SKM-1 treated with dmso at 0.1 percent for 144 hours (cell line): Measurements from ENCODE around the gene NAV2.

Source experiments
- DNase-seq: peaks from one replicate; lab custom pipeline; 2025; ENCODE audit not compliant: unreplicated experiment; lab: John Stamatoyannopoulos, UW

The NAV2 gene

DNA sequence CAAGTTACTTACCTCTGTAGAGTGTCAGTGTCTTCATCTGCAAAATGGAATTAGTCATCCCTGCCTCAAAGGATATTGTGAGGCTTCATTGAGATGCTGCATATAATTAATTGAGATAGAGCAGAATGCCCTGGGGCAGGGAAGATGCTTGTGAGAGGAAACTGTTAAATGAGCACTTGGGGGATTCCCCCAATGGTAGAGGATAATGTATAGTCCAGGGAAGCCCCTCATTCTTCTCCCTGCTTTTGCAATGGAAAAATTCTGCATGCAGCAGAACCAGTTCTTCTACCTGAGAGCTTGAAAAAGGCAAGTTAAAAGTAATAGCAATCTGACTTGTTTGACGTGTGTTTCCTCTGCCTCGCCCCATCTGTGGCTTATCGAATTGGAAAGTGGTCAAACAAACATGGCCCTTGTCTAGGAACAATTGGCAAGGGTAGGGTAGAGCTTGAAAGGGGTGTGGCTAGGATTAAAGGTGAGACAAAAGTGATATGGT lies 90.9 kb downstream of the NAV2 start:
- DNase-seq, result no peak

DNA sequence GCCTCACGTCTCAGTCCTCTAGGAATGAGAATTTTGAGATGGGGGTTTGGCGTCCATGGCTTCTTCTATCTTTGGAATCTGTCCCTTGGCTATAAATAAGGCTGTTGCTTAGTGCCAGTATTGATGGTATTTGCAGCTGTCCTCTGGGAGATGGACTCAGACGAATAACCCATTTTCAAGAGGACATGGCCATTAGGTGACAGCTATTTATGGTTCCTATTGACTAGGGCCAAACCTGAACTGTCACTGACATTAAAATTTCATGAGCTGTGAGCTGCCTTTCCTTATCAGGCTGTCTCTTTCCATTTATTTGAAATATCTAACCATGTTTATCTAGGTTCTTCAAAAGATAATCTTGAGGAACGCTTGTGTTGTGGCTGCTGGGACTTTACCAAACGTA lies 92.7 kb downstream of the NAV2 start:
- DNase-seq, result no peak

DNA sequence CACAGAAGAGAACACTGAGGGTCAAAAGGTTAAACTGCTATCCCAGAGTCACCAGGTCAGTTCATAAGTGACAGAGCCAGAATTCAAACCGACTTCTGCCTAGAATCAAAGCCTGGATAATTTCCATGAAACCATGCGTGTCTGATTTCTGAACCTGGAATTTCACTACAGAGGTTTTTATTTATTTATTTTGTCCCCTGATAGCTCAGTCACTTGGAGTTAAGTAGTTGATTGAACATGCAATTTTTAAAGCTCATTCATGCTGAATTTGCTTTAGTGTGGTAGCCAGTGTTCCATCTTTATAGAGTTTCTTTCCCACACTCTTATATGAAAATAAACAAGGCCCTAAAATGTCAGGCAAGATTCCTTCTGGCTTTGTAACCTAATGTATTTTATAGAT lies 93.2 kb downstream of the NAV2 start:
- no peak for DNase-seq

DNA sequence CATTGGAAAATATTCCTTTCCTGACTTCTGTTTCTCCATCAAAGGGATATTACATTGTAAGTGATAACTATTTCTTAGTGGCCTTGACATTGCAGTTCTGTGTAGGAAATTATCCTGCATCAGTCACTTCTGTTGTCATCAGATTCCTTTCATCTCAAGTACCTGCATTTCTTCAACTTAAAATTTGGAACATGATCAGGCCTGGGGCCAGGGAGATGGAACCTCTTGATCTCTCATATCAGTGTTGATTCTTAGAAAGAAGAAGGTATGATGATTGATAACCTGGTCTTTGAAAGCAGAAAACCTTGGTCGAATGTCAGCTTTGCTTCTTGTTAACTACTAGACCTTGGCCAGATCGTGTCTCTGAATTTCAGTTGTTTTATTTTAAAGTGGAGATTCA lies 93.6 kb downstream of the NAV2 start:
- DNase-seq, result no peak

DNA sequence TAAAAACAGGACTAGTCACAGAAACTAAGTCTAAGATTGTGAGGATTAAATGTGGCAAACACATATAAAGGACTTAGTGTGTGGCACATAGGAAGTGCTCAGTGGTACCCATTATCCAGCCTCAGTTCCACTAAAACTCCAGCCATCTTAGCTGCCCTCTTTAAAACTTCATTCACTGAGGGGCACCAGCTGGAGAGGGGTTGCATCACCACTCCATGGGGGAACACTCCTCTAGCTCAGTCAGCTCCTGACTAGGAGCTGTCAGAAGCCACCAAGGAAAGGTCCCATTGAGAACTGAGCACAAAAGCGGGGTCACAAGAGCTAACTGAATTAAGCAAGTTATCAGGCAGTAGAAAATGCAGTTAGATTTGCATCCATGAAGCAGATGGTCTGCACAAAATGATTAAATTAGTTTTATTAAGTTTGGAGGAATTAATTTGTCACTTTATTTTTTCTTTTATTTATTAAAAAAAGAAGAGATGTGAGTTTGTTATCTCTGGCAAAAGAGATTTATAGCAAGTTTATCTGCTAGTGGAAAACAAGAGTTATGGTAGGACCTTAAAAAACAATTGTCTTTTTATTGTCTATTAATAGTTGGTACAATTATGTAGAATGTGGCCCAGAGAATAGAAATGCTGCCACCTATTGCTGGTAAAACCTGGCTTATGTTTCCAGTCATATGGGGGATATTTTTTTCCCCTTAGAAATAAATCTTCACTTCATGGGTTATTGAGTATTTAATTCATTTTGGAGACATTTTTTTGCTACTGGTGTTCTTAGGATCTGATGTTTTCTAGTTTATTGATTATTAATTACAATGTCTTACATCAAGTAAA lies 95.7 kb downstream of the NAV2 start:
- no peak for DNase-seq

DNA sequence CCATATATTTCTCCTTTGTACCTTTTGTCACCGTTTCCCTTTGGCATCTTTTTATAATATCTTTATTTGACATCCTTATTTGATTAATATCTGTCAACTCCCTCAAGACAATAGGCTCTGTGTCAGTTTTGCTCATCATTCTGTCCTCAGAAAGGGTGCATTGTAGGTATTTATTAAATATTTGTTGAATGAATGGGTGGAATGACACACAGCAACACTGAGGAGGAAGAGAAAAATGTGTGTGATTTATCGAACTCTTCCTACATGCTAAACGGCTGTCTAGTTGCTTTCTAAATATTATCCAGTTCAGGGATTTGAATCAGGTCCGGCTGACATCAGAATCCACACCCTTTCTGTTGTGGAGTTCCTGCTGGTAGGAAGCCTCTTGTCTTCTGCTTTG lies 98.2 kb downstream of the NAV2 start:
- DNase-seq, result no peak

DNA sequence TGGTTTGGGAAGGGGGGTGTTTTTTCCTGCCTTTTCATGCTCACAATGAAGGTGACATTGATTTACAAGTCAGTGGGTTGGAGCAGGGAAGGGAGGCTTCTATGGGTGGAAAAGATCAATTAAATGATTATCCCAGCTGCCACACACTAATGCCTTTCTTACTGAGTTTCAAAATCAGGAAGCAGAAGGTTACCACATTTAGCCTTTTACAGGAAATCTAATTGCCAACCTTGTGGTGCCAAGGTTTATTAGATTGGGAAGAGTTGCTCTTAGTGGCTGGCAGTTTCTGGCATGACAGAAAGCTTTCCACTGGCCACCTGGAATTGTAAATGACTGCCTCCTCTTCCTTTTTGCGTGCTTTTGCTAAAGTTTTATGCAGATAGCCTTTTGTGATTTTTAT lies 98.7 kb downstream of the NAV2 start:
- DNase-seq, result no peak

DNA sequence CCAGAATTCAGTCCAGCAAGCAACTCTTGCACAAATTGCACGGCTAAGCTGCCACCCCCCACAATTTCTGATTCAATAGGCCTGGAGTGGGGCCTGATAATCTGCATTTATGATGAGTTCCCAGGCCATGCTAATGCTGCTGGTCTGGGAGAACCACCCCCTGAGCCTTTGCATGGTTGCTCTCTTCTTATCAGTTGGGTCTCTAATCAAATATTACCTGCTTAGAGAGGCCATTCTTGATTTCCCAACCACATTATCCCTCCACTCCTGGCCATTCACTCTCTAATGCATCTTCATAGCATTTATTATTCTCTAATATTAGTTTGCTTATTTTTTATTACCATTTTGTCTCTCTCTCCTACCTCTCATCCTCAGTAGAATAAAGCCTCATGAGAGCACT lies 99.5 kb downstream of the NAV2 start:
- DNase-seq, result no peak

DNA sequence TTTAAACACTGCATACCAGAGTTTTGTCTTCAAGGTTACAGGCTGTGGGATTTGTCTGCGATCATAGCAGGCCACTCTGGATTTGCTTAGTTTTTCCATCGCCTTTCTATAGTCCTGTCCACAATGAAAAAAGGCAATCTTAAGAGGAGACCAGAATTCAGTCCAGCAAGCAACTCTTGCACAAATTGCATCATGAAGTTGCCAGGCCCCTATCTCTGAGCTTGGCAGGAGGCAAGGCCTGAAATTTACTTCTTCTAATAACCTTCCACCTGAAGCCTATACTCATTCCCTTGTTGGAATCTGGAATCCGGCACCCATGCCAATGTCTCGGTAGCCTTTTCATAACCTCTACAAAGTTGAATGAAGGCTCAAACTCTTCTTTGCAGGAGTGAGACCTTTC lies 100.1 kb downstream of the NAV2 start:
- no peak for DNase-seq

DNA sequence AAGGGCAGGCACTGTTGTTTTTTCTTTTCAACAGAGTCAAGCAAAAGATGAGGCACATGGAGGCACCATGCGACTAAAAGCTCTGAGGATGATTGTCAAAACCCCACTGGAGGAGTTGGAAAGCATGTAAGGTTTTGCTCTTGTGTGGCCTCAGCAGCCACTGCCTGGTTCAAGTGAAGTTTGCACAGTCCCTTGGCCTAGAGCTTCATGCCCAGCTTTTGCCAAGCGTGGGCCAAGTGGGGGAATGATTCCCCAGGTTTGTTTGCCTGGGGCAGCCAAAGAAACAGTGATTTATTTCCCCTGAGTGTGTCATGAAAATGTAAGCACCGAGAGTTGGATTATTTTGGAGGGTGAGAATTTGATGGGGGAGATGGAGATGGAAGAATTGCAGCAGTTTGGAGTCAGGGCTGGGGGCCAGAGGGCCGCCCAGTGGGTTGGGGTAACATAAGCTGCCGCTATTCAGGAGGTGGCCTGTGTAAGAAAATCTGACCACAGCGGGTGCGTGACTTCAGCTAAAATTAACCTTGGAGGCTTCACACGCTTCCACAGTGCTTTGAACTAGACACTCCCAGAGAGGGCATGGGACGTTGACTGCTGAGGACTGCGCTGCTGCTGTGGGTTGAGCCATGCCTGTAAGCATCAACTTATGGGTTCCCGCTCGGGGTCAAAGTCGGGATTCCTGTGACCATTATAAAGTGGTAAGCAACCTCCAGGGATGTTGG lies 100.7 kb downstream of the NAV2 start:
- no peak for DNase-seq

DNA sequence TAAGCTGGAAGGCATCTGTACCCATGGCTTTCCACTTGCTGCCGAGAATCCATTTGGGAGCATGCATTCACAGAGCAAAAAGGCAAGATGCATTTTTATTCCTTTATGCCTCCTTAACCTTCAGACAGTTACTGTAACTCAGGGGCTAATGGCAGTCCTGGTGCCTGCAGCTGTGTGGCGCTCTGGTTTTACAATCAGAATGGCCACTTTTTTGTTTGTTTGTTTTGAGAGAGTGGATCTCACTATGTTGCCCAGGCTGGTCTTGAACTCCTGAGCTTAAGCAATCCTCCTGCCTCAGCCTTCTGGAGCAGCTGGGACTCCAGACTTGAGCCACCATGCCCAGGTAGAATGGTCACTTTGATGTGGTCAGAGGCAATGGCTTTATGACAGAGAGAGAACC lies 101.8 kb downstream of the NAV2 start:
- no peak for DNase-seq

DNA sequence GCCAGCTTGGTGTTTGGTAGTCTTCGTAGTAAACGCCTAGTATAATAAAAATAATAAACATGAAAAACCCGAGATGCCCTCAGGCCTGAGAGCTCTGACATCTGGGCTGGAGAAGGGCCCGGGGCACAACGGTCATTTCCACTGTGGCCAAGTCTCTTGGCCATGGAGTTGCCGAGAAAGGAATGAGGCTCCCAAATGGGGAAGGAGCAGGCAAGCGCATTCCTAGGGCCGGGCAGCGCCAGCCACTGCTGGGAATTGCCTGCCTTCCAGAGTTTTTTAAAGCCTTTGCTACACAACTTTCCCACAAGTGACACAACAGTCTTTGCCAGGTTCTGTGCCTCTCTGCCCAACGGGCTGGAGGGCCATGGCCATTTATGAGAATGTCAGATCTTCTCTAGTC lies 103.4 kb downstream of the NAV2 start:
- no peak for DNase-seq

DNA sequence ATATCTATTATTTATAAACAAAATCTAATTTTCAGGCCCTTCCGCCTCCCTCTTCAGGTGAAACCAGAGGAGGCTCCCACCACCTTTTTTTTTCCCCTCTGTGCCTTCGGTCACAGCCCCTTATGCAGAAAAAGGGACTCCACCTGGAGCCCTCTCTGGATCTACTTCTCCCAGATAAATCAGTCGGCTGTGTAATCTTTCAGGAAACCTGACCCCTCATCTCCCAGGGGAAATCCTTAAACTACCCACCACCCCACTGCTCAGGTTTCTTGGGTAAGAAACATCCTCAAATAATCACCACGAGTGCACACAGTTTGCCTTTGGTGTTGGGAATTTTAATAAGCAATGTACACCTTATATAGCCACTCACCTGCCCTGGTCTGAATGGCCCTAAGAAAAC lies 104.2 kb downstream of the NAV2 start:
- DNase-seq, result no peak

DNA sequence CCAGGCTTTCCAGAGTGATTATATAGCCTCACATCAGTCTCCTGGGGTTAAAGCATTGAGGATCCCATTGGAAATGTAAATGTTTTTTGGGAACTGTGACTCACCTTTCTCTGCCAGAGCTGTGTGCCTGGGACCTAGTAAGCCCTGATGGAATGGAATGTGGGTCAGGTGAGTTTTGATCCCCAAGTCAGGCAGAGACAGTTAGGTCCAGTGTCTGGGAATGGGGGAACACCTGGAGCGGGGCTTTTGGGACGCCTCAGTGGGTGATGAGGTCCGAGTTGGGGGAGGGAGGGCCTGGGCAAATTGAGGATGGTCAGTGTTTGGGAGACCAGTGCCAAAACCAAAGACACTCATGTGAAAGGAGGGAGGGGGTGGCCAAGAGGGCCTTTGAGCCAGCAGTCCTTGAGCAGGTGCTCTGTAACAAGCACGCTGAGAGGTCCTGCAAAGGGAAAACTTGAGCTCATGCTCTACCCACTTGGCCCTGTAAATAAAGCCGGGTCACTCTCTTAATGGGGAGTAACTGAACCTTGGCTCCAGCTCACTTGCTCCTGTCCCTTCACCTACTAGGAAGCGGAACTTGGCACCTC lies 104.7 kb downstream of the NAV2 start:
- DNase-seq, result no peak

DNA sequence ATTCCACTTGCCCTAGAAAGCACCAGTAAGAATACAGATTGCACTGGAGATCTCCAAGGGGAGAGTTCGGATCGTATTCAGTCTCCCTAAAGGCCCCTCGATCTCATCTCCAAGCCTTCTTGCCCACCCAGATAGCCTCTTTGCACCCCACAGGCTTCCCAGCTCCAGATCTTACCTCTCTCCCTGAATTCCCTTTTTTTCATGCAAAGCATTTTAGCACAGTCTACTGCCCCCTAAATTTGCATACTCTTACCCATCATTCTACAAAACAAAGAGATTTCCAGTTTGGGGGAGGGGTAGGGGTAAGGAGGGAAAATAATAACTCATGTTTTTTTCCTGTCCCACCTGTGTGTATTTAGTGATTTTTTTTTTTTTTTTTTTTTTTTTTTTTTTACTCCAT lies 105.2 kb downstream of the NAV2 start:
- DNase-seq, result no peak

DNA sequence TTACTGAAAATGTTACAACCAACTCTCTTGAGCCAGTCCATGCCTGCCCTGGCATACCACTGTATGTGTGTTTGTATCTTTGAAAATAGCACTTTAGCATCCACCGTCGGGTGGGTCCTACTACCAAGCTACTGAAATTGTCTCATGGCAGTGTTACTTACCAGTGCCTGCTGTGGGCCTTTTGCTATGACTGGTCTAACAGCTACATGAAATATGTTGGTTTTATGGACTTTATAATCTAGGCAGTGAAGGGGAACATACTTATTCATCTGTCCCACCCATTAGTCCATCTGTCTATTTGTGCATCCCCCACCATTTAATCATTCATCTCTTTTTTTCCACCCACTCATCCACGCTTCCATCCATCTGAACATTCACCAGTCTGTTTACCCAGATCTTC lies 106.0 kb downstream of the NAV2 start:
- no peak for DNase-seq

DNA sequence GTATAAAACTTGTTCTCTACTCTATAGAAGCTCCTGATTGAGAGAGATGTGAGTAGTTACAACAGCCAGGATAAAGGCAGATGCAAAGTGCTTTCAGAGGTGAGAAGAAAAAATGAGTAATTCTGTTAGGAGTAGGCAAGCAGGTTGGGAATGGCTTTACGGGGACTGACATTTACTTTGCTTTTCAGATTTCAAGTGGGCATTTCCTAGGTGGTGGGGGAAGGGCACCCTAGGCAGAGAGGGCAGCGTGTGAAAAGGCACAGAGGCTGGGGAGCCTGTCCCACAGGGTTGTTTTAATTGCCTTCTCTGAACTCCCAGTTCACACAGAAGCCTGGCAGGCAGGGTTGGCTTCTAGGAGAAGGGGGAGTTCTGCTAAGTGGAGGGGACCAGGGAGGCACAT lies 106.5 kb downstream of the NAV2 start:
- no peak for DNase-seq

DNA sequence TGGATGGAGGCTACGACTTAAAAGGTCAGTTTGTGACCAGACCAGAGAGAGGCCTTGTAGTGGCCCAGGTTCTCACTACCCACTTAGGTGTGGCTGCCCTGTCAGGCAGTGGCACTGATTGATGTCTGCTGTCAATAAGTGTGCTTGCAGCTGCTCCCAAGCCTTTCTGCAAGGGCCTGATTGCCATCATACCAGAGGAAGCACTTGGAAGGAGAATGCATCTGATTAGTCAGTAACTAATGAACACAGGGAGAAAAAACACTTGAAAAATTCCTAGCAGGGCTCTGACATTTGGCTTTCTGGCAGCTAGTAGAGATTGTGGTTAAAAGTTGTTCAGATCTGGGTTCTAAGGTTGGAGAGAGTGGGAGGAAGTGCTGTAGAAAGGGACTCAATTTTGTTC lies 107.5 kb downstream of the NAV2 start:
- no peak for DNase-seq

DNA sequence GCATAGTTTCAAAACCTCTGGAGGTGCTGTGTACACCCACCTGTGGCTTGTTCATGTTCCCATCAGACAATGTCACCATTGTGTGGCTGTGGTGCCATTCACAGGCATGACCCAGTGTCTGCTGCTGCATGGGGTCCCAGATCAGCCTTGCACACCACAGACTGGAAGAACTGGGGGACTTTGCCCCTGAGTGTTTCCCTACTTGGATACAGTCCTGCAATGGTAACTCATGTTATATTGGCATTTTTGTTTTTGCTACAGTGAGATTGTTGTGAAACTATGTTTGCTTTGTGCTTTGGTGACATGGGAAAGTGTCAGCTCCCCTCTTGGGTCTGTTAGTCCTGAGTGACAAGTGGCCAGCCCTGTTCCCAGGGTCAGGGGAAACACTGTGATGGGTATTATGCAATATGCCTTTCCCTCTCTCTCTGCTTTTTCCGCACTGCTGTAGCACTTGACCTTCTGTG lies 108.8 kb downstream of the NAV2 start:
- DNase-seq, result no peak

DNA sequence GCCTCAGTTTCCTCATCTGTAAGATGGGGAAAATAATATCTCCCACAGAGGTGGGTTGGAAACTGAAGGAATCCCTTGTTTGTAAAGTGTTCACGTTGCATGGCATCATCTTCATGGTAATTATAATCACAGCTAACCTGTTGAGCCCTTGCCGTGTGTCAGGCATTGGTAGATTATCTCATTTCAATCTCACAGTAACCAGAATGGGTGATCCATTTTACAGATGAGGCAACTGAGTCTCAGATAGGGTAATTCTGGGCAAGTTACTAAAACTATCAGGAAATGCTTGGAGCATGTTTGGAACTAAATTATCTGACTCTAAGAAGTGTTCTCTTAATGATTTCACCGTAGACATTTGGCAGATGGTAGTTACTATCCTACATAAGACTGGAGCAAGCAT lies 109.4 kb downstream of the NAV2 start:
- DNase-seq, result no peak

DNA sequence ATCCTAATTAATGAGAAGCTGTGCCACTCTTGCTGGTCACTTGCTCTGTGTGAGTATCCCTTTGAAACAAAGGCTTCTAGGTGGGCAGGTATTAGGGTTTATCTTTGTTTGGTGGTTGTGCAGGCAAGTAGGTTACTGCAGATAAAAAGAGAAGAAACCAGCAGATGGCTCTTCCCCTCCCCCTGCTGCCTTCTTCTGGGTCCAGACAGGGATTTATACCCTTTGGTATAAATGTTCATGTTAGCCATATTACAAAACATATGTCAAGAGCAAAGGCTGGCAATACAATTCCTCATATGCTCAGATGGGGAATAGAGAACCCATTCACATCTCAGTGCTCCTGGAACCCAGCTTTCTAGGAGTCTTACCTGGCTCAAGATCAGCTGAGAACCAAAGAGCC lies 109.9 kb downstream of the NAV2 start:
- no peak for DNase-seq

DNA sequence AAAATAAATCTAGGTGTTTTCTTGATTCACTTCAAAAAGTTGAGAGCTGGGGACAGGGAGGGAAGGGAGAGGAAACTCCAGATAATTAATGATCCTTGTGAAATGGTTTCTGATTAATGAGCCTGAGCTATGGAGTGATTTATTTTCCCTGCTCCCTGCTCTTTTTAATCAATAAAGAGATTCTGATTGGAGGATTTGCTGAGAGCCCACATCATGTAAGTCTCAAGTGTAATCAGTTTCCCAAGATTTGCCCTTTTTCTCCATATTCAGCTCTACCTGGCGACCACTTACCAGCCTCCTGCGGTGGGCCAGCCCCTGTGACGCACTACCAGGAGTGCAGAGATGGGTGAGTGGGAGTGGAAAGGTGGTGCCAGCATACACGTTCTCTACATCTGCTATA lies 114.0 kb downstream of the NAV2 start:
- no peak for DNase-seq
